SH-SY5Y (cell line): ENCODE data around the gene DOCK7.

Source experiments
- GATA2 ChIP-seq: IDR thresholded peaks from 2 replicates; pipeline ENCODE4 v1.6.1; 2011; ENCODE audit warnings: mild to moderate bottlenecking, low read depth, low read length
- GATA3 ChIP-seq: IDR thresholded peaks from 2 replicates; pipeline ENCODE4 v1.6.1; 2011; ENCODE audit warnings: low read depth, mild to moderate bottlenecking, low read length, moderate library complexity

GRCh38 chr1:62438163-62438562 is 250.0 kb downstream of the DOCK7 start:
- TF ChIP-seq GATA2 (no peak), GATA3 (no peak)
